Spleen (tissue), 11 donors: ENCODE measurements around the gene DLGAP3. TPM values are rescaled to one million over a fixed set of nuclear protein-coding genes. Genes with fewer than 3 reads are reported as not detected.
"Not testable (repeated sequence)": the region's sequence is repeated elsewhere in the genome, so short reads cannot be mapped to it uniquely, and the experiment has no call there.

Source experiments
- DNase-seq: peaks from one replicate; pipeline ENCODE4 v3.0.0-alpha.2; 2020
- H3K27ac ChIP-seq, 8 donors: fragments of 200-600 bp; sonication (generic) in 7 of 8; 1 replicate in 4 of 8; 2 replicates in 4 of 8; pipeline versions ENCODE4 v1.5.0 to v1.8.0; 2016 to 2021; ENCODE audit warnings: inconsistent platforms in 4 of 8, mild to moderate bottlenecking in 4 of 8, moderate library complexity in 1 of 8
- H3K27me3 ChIP-seq, 7 donors: fragments of 200-600 bp; sonication (generic) in 6 of 7; replicated peaks in 1 of 7; 1 replicate in 4 of 7; 2 replicates in 3 of 7; pipeline versions ENCODE4 v1.5.0 to v1.8.0; 2016 to 2021; ENCODE audit warnings: inconsistent platforms in 3 of 7, mild to moderate bottlenecking in 1 of 7
- H3K36me3 ChIP-seq, 6 donors: fragments of 200-600 bp; sonication (generic) in 5 of 6; 1 replicate in 4 of 6; 2 replicates in 2 of 6; pipeline versions ENCODE4 v1.5.0 to v1.8.0; 2016 to 2021; ENCODE audit warnings: inconsistent platforms in 2 of 6
- H3K4me1 ChIP-seq, 6 donors: fragments of 200-600 bp; sonication (generic) in 5 of 6; 1 replicate in 3 of 6; 2 replicates in 3 of 6; pipeline versions ENCODE4 v1.5.0 to v1.8.0; 2016 to 2021; ENCODE audit warnings: inconsistent platforms in 3 of 6
- H3K4me3 ChIP-seq, 8 donors: fragments of 200-600 bp; sonication (generic) in 7 of 8; 1 replicate in 4 of 8; 2 replicates in 4 of 8; pipeline versions ENCODE4 v1.5.0 to v1.8.0; 2016 to 2021; ENCODE audit warnings: inconsistent platforms in 4 of 8, mild to moderate bottlenecking in 4 of 8, moderate library complexity in 2 of 8
- H3K9me3 ChIP-seq, 8 donors: fragments of 200-600 bp; sonication (generic) in 7 of 8; 1 replicate in 4 of 8; 2 replicates in 4 of 8; pipeline versions ENCODE4 v1.5.0 to v1.8.0; 2016 to 2021; ENCODE audit warnings: inconsistent platforms in 4 of 8
- POLR2A ChIP-seq, 3 donors: fragments of 450-650 bp; IDR thresholded peaks; one replicate each; pipeline ENCODE4 v1.5.1; 2017; ENCODE audit warnings: antibody characterized with exemption in 3 of 3, mild to moderate bottlenecking in 1 of 3
- POLR2AphosphoS5 ChIP-seq, 3 donors: sonication (generic); formaldehyde crosslinking; IDR thresholded peaks; one replicate each; pipeline ENCODE4 v1.5.1; 2017; ENCODE audit warnings: antibody characterized with exemption in 3 of 3
- WGBS, 5 donors: extraction: QIAGEN DNeasy Blood & Tissue Kit in 3 of 5; methylation state at CpG; one replicate each; pipeline versions ENCODE4 v1.1.5 to v1.1.7; 2013 to 2018; 5-methylcytosine and 5-hydroxymethylcytosine counted together
- intact Hi-C: fragments of 100-400 bp; cut with DNase I; formaldehyde crosslinking; loops from one replicate; pipeline ENCODE4 v1.15.0; 2023; ENCODE audit warnings: low total_unique reads
- polyA plus RNA-seq, 3 donors: library from polyadenylated mRNA; stranded (reverse); fragments of 200-250 nt; gene quantifications; one replicate each; pipeline ENCODE4 v1.2.1, GENCODE V29; 2013
- total RNA-seq, 7 donors: library from RNA; depleted of rRNA in 3 of 7; stranded (reverse); fragments of >200 nt in 3 of 7; fragmentation: NEBNext Ultra II Directional in 4 of 7; extraction: Animal tissue kit (Norgen Biotek cat#: 25700) in 4 of 7; gene quantifications; one replicate each; pipeline versions ENCODE4 v1.1.0 to v1.2.1, GENCODE V29; 2016 to 2021
- TF ChIP-seq, protein P1 (sequence below), 11 experiments: fragments of 200-600 bp in 7 of 11; fragments of 450-650 bp in 4 of 11; sonication (generic) in 4 of 11; IDR thresholded peaks in 8 of 11; conservative IDR thresholded peaks in 3 of 11; 1 replicate in 7 of 11; 2 replicates in 4 of 11; pipeline versions ENCODE4 v1.4.0 to v1.8.0; 2016 to 2021; ENCODE audit warnings: antibody characterized with exemption in 11 of 11, inconsistent platforms in 4 of 11, mild to moderate bottlenecking in 1 of 11
- donor health status: healthy with polysubstance abuse.
- donor health status: DM: no; HTN: no; CAD: no; lungs with moderate emphysema.
- donor health status: DM: no; HTN: no; CAD: no.
- donor health status: Bipolar disorder and iron deficiency.
- donor health status: healthy.
- donor health status: DM: no; HTN: no; CAD: no.
- donor health status: DM: yes; HTN: yes; CAD: no.

DLGAP3 gene
- total and polyA plus RNA-seq, 10 donors = 0.54 to 4.3 (median 1.9) TPM

DNA sequence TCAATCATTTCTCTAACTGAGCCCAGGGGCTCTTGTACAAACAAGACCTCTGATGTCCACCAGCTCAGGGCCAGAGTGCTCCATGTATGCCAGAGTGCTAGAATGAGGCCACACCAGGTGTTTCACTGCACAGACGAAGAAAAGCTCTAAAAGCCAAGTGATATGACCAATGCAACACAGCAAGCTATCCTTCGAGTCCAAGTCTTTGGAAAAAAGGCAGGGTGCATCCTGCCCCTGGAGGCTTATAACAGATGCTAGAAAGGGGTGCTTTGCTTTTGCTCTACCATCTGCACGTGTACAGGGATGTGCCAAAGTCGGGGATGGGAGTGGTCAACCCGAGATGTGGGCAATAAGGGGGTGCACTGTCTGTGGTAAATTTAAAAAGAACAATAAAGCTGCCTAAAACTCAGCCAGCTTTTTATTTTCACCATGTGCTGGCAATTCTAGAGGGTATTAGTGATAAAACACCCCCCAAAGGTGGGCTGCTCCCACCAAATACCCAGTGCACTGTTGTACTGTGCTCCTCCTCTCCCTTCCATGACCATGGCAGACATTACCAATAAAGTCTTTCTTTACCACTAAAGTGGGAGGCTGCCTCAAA, 102.0 kb downstream of the DLGAP3 start:
- H3K36me3 ChIP-seq = peaks cover 0 to 7% (median 0%) of the 10 kb centered on the region in 6 donors
- TF ChIP-seq POLR2A (IDR thresholded peaks at IDR 0.05) = no peak
- TF ChIP-seq, protein P1, sequence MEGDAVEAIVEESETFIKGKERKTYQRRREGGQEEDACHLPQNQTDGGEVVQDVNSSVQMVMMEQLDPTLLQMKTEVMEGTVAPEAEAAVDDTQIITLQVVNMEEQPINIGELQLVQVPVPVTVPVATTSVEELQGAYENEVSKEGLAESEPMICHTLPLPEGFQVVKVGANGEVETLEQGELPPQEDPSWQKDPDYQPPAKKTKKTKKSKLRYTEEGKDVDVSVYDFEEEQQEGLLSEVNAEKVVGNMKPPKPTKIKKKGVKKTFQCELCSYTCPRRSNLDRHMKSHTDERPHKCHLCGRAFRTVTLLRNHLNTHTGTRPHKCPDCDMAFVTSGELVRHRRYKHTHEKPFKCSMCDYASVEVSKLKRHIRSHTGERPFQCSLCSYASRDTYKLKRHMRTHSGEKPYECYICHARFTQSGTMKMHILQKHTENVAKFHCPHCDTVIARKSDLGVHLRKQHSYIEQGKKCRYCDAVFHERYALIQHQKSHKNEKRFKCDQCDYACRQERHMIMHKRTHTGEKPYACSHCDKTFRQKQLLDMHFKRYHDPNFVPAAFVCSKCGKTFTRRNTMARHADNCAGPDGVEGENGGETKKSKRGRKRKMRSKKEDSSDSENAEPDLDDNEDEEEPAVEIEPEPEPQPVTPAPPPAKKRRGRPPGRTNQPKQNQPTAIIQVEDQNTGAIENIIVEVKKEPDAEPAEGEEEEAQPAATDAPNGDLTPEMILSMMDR (IDR thresholded peaks at IDR 0.05 in 8 of 11, conservative IDR thresholded peaks at IDR 0.05 in 3 of 11) = no peak
- no peak for TF ChIP-seq POLR2AphosphoS5 (IDR thresholded peaks at IDR 0.05)
- DNase-seq = no peak
- intact Hi-C loops = no loop called here
- no peaks in the 10 kb centered on the region for H3K4me1 ChIP-seq
- H3K4me3 ChIP-seq = no peak overlapping the region
- H3K27ac ChIP-seq = no peak overlapping the region
- H3K9me3 ChIP-seq = peaks cover 0 to 4% (median 0%) of the 10 kb centered on the region in 8 donors
- no peaks in the 10 kb centered on the region for H3K27me3 ChIP-seq
- 79 to 98% (median 87%) methylated on average over 5 of the region's 5 CpGs for WGBS, 5 donors

DNA sequence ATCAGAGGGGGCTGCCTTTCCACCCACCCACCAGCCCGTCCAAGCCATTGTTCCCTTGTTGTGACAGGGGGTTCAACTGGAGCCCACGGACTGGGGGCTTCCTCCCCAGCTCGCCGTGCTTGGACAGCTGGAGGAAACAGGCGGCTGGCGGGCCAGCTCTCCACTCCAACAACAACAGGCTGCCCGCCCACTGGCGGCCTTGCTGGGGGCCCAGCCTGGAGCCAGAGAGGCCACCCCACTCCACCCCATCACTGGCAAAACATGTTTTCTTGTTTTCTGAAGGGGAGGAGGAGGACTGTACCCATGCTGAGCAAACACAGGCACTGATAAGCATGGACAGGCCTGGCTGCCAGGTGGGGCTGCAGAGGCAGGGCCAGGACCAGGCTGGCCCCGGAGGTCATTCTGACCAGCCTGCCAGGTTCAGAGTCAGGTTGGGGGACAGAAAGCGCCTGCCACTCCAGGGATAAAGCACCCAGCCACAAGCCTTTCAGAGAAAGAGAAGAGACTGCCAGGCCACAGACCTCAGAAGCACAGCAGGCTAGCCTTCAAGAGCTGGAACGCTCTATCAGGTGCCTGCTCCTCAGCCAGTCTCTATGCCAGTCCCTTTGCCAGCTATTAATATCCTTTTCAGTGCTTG, 103.9 kb downstream of the DLGAP3 start:
- H3K27ac ChIP-seq = no peak overlapping the region
- DNase-seq = no peak
- WGBS, 5 donors = 66 to 86% (median 69%) methylated on average over 3 to 11 of the region's 11 CpGs

DNA sequence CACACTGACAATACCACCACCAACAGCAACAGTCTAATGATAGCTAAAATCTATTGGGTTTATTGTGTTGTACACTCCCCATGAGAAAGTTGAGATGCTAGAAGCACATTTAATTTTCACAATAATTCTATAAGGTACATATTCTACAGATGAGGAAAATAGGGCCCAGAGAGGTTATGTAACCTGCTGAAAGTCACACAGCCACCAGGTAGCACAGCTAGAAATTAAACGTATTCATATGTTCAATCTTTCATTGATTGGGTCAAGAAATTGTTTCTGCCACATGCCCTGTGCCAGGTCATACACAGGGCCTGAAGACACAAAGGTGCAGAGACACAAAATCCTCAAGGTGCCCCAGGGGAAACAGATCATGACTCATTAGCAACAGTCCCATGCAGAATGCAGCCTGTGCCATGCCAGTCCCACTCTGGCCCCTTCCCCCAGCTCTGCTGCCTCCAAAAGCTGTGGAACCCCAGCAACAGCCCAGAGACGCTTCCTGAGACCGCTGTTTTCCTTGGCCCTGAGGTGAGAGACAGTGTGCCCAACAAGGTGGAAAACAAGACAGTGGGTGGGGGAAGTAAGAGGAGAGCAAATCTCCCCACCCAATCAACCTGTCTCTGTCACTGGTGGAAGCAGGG, 104.5 kb downstream of the DLGAP3 start:
- no peak overlapping the region for H3K4me3 ChIP-seq
- H3K36me3 ChIP-seq = no peaks in the 10 kb centered on the region
- intact Hi-C loops = no loop called here
- no peak overlapping the region for H3K27ac ChIP-seq
- H3K27me3 ChIP-seq = no peaks in the 10 kb centered on the region
- no peak for DNase-seq
- no peaks in the 10 kb centered on the region for H3K4me1 ChIP-seq
- no peak for TF ChIP-seq POLR2AphosphoS5 (IDR thresholded peaks at IDR 0.05)
- TF ChIP-seq POLR2A (IDR thresholded peaks at IDR 0.05) = no peak
- TF ChIP-seq, protein P1 (IDR thresholded peaks at IDR 0.05 in 8 of 11, conservative IDR thresholded peaks at IDR 0.05 in 3 of 11) = no peak
- 86 to 99% (median 91%) methylated on average over 3 of the region's 3 CpGs for whole genome bisulfite sequencing, 5 donors
- peaks cover 0 to 11% (median 0%) of the 10 kb centered on the region in 8 donors for H3K9me3 ChIP-seq

More for the DNA sequence above, 103.9 kb downstream of the DLGAP3 start:
- Histone ChIP-seq H3K9me3 (peaks cover 0 to 5% (median 0%) of the 10 kb centered on the region in 8 donors), H3K27me3 (no peaks in the 10 kb centered on the region), H3K36me3 (no peaks in the 10 kb centered on the region), H3K4me1 (no peaks in the 10 kb centered on the region), H3K4me3 (no peak overlapping the region)
- TF ChIP-seq, protein P1 (IDR thresholded peaks at IDR 0.05 in 8 of 11, conservative IDR thresholded peaks at IDR 0.05 in 3 of 11) = no peak
- TF ChIP-seq POLR2AphosphoS5 (IDR thresholded peaks at IDR 0.05) = peak in 1 of 3 donors; percentile 9
- intact Hi-C loops = no loop called here

DNA sequence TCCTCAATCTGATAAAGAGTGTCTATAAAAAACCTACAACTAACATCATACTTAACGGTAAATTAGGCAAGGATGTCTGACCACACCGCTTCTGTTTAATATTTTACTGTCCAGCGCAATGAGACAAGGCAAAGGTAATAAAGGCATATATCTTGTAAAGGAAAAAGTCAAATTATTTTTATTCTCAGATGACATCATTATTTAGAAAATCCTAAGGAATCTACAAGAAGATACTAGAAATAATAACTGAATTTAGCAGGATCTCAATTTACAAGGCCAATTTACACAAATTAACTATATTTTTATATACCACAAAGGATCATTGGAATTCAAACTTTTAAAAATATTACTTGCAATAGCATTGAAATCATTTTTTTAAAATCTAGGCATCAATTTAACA, 107.2 kb downstream of the DLGAP3 start:
- Histone ChIP-seq H3K27me3 (no peaks in the 10 kb centered on the region), H3K4me3 (no peak overlapping the region), H3K27ac (no peak overlapping the region), H3K4me1 (no peaks in the 10 kb centered on the region), H3K36me3 (no peaks in the 10 kb centered on the region), H3K9me3 (peaks cover 0 to 12% (median 0%) of the 10 kb centered on the region in 8 donors)
- intact Hi-C loops = no loop called here
- WGBS, 5 donors = 50 to 75% (median 64%) methylated on average over 3 of the region's 3 CpGs
- no peak for TF ChIP-seq POLR2AphosphoS5 (IDR thresholded peaks at IDR 0.05)
- TF ChIP-seq POLR2A (IDR thresholded peaks at IDR 0.05) = no peak
- TF ChIP-seq, protein P1 (IDR thresholded peaks at IDR 0.05 in 8 of 11, conservative IDR thresholded peaks at IDR 0.05 in 3 of 11) = no peak
- no peak for DNase-seq

DNA sequence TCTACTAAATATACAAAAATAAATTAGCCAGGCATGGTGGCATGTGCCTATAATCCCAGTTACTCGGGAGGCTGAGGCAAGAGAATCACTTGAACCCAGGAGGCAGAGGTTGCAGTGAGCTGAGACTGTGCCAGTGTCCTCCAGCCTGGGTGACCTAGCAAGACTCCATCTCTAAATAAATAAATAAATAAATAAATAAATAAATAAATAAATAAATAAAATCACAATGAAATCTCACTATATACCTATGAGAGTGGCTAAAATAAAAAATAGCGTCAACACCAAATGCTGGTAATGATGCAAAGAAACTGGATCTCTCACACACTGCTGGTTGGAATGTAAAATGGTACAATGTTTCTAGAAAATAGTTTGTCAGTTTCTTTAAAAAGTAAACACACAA, 110.6 kb downstream of the DLGAP3 start:
- DNase-seq, intact Hi-C loops, H3K36me3 ChIP-seq, H3K4me3 ChIP-seq, H3K27me3 ChIP-seq, H3K27ac ChIP-seq, H3K4me1 ChIP-seq: not testable (repeated sequence)
- WGBS, 5 donors = 89 to 98% (median 94%) methylated on average over 2 of the region's 2 CpGs
- peaks cover 0 to 11% (median 0%) of the 10 kb centered on the region in 8 donors for H3K9me3 ChIP-seq
